HG03558 (cell line): ENCODE results near the gene PKP4.

ENCODE experiments used
- ATAC-seq: cut with Tn5 transposase; IDR thresholded peaks from one replicate; pipeline ENCODE4 v1.9.1; 2021; ENCODE audit warnings: moderate number of reproducible peaks; ENCODE audit not compliant: unreplicated experiment; ENCODE audit errors: extremely low read depth

Gene PKP4

GRCh38 chr2:158726911-158727592, 270.3 kb downstream of the PKP4 start:
- no peak for ATAC-seq

- ATAC-seq: no peak
These were observed 271.7 kb downstream of the PKP4 start for GRCh38 chr2:158728422-158728821.

- ATAC-seq: no peak
These were observed 272.7 kb downstream of the PKP4 start for GRCh38 chr2:158729451-158729850.

- no peak for ATAC-seq
These were observed 273.3 kb downstream of the PKP4 start for GRCh38 chr2:158729873-158730620.

GRCh38 chr2:158730621-158731140, 273.9 kb downstream of the PKP4 start:
- no peak for ATAC-seq

GRCh38 chr2:158731386-158731785, 274.6 kb downstream of the PKP4 start:
- ATAC-seq: no peak
